CD4-positive, alpha-beta T cell treated with Interleukin-15 for 1 hour (primary cell): Measurements from ENCODE around the gene PEX10.
"Not testable (repeated sequence)": the region's sequence is repeated elsewhere in the genome, so short reads cannot be mapped to it uniquely, and the experiment has no call there.

ENCODE experiments used
- DNase-seq: peaks from one replicate; pipeline ENCODE4 v3.0.0-alpha.2; 2020

Gene PEX10

GRCh38 chr1:2412395-2412772, at the start of gene PEX10:
PEX10 (minus strand) TSS chr1:2412564; CDS start chr1:2412502, 62 bp downstream.
- DNase-seq = peak; percentile 98

- no peak for DNase-seq
Measured at GRCh38 chr1:2460996-2461751, 48.8 kb upstream of the PEX10 start.

GRCh38 chr1:2460203-2460602, 47.8 kb upstream of the PEX10 start:
- DNase-seq = no peak

- DNase-seq = no peak
Measured at GRCh38 chr1:2459757-2460156, 47.4 kb upstream of the PEX10 start.

- not testable (repeated sequence) for DNase-seq
Measured at GRCh38 chr1:2459102-2459753, 46.9 kb upstream of the PEX10 start.

GRCh38 chr1:2458687-2459086, 46.3 kb upstream of the PEX10 start:
- DNase-seq = no peak

- DNase-seq = no peak
Measured at GRCh38 chr1:2457444-2457843, 45.1 kb upstream of the PEX10 start.

GRCh38 chr1:2455757-2456156, 43.4 kb upstream of the PEX10 start:
- DNase-seq = no peak

GRCh38 chr1:2454227-2454626, 41.9 kb upstream of the PEX10 start:
- DNase-seq = no peak

- no peak for DNase-seq
Measured at GRCh38 chr1:2452932-2453315, 40.6 kb upstream of the PEX10 start.

- no peak for DNase-seq
Measured at GRCh38 chr1:2452201-2452931, 40.0 kb upstream of the PEX10 start.

GRCh38 chr1:2451741-2452140, 39.4 kb upstream of the PEX10 start:
- DNase-seq = no peak

GRCh38 chr1:2449636-2450454, 37.5 kb upstream of the PEX10 start:
- DNase-seq = no peak

- DNase-seq = no peak
Measured at GRCh38 chr1:2448098-2448445, 35.7 kb upstream of the PEX10 start.

GRCh38 chr1:2447276-2448097, 35.1 kb upstream of the PEX10 start:
- no peak for DNase-seq

- no peak for DNase-seq
Measured at GRCh38 chr1:2446861-2447260, 34.5 kb upstream of the PEX10 start.

- DNase-seq = no peak
Measured at GRCh38 chr1:2446394-2446793, 34.0 kb upstream of the PEX10 start.

GRCh38 chr1:2445823-2446215, 33.5 kb upstream of the PEX10 start:
- no peak for DNase-seq

- no peak for DNase-seq
Measured at GRCh38 chr1:2445162-2445822, 32.9 kb upstream of the PEX10 start.

GRCh38 chr1:2444138-2444591, 31.8 kb upstream of the PEX10 start:
- DNase-seq = no peak

GRCh38 chr1:2443277-2444137, 31.1 kb upstream of the PEX10 start:
- no peak for DNase-seq
